HG02852 (cell line): Measurements from ENCODE around the gene DPYD.

ENCODE experiments used
- ATAC-seq: cut with Tn5 transposase; IDR thresholded peaks from one replicate; pipeline ENCODE4 v1.9.1; 2021; ENCODE audit warnings: mild to moderate bottlenecking, moderate library complexity; ENCODE audit not compliant: unreplicated experiment

DPYD gene

GRCh38 chr1:97069312-97069711 is 851.5 kb downstream of the DPYD start:
- no peak for ATAC-seq

- ATAC-seq, result no peak
These were observed 854.0 kb downstream of the DPYD start for GRCh38 chr1:97066860-97067259.

GRCh38 chr1:97063532-97063931 is 857.3 kb downstream of the DPYD start:
- no peak for ATAC-seq

- ATAC-seq, result no peak
These were observed 859.2 kb downstream of the DPYD start for GRCh38 chr1:97061604-97062003.

- no peak for ATAC-seq
These were observed 864.4 kb downstream of the DPYD start for GRCh38 chr1:97056386-97056785.

GRCh38 chr1:97053268-97053667 is 867.6 kb downstream of the DPYD start:
- ATAC-seq, result no peak

- ATAC-seq, result no peak
These were observed 869.0 kb downstream of the DPYD start for GRCh38 chr1:97051823-97052222.

GRCh38 chr1:97050506-97050905 is 870.3 kb downstream of the DPYD start:
- ATAC-seq, result no peak

- no peak for ATAC-seq
These were observed 873.4 kb downstream of the DPYD start for GRCh38 chr1:97047421-97047793.

GRCh38 chr1:97046765-97047420 is 873.9 kb downstream of the DPYD start:
- no peak for ATAC-seq

GRCh38 chr1:97044159-97044760 is 876.6 kb downstream of the DPYD start:
- ATAC-seq, result no peak

- no peak for ATAC-seq
These were observed 878.3 kb downstream of the DPYD start for GRCh38 chr1:97042551-97042950.

GRCh38 chr1:97041026-97041425 is 879.8 kb downstream of the DPYD start:
- no peak for ATAC-seq

- ATAC-seq, result no peak
These were observed 882.4 kb downstream of the DPYD start for GRCh38 chr1:97038410-97038809.

GRCh38 chr1:97034651-97035050 is 886.2 kb downstream of the DPYD start:
- ATAC-seq, result no peak

GRCh38 chr1:97033949-97034348 is 886.9 kb downstream of the DPYD start:
- no peak for ATAC-seq
